Measurements from ENCODE around the gene TRABD.

The TRABD gene

GRCh38 chr22:50169181-50169759 is 16.4 kb upstream of the TRABD start:
- TF ChIP-seq, protein P1, sequence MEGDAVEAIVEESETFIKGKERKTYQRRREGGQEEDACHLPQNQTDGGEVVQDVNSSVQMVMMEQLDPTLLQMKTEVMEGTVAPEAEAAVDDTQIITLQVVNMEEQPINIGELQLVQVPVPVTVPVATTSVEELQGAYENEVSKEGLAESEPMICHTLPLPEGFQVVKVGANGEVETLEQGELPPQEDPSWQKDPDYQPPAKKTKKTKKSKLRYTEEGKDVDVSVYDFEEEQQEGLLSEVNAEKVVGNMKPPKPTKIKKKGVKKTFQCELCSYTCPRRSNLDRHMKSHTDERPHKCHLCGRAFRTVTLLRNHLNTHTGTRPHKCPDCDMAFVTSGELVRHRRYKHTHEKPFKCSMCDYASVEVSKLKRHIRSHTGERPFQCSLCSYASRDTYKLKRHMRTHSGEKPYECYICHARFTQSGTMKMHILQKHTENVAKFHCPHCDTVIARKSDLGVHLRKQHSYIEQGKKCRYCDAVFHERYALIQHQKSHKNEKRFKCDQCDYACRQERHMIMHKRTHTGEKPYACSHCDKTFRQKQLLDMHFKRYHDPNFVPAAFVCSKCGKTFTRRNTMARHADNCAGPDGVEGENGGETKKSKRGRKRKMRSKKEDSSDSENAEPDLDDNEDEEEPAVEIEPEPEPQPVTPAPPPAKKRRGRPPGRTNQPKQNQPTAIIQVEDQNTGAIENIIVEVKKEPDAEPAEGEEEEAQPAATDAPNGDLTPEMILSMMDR (conservative IDR thresholded peaks at IDR 0.05; ENCODE audit: low read depth, low read length): no peak
- Histone ChIP-seq H3K4me3 (IDR thresholded peaks at IDR 0.05; ENCODE audit: insufficient read depth, low read depth, low read length) (no peak overlapping the region), H3K4me2 (no peak overlapping the region; the same call in 1 of the 2 replicates), H2AFZ (ENCODE audit: low read depth) (no peak overlapping the region), H4K20me1 (ENCODE audit: insufficient read depth) (no peaks in the 10 kb centered on the region), H3K79me2 (ENCODE audit: insufficient read depth, low read depth) (no peaks in the 10 kb centered on the region), H3K36me3 (ENCODE audit: insufficient read depth) (no peaks in the 10 kb centered on the region), H3K27me3 (ENCODE audit: insufficient read depth, low read depth) (no peaks in the 10 kb centered on the region), H3K27ac (no peak overlapping the region), H3K9ac (peak overlapping the region; percentile 55; the same call in 1 of the 2 replicates), H3K4me1 (ENCODE audit: low read depth, poor library complexity, severe bottlenecking) (no peaks in the 10 kb centered on the region)

DNA sequence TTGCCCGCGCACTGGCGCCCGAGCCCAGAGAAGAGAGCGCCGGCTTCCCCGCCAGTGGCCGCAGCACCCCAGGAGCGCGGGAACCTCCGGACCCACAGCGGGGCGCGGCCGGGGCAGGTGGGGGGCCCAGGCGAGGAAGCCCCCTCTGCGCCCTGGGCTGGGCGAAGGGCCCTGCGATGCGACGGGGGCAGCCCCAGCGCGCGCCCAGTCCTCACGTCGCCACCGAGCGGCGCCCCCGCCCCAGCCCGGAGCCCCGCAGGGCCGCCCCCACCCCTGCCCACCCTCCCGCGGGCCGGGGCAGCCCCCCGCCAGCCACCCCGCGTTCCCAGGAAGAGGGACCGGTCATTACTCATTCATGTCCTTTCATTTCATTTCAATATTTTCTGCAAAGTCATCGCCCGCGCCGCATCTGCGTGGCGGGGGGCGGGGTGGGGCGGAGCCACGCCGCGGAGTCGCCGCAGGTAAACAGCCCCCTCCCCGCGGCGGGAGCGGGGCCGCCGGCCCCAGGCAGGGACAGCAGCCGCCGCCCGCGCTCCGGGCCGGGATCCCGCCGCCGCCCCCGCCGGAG is 15.9 kb upstream of the TRABD start:
- Histone ChIP-seq H3K27me3 (ENCODE audit: insufficient read depth, low read depth) (no peaks in the 10 kb centered on the region), H3K4me3 (IDR thresholded peaks at IDR 0.05; ENCODE audit: insufficient read depth, low read depth, low read length) (no peak overlapping the region), H2AFZ (ENCODE audit: low read depth) (no peak overlapping the region), H3K4me1 (ENCODE audit: low read depth, poor library complexity, severe bottlenecking) (no peaks in the 10 kb centered on the region), H3K4me2 (no peak overlapping the region), H3K9ac (peak overlapping the region; percentile 55; the same call in 1 of the 2 replicates), H3K27ac (no peak overlapping the region), H3K36me3 (ENCODE audit: insufficient read depth) (no peaks in the 10 kb centered on the region), H3K79me2 (ENCODE audit: insufficient read depth, low read depth) (no peaks in the 10 kb centered on the region), H4K20me1 (ENCODE audit: insufficient read depth) (no peaks in the 10 kb centered on the region)
- TF ChIP-seq, protein P1 (conservative IDR thresholded peaks at IDR 0.05; ENCODE audit: low read depth, low read length): no peak

- H3K9ac ChIP-seq: peak within 1 kb of the TSS; percentile 55; the same call in 1 of the 2 replicates
- no peaks in the 10 kb centered on the region for H3K27me3 ChIP-seq (ENCODE audit: insufficient read depth, low read depth)
- no peaks in the 10 kb centered on the region for H3K79me2 ChIP-seq (ENCODE audit: insufficient read depth, low read depth)
- H3K4me1 ChIP-seq (ENCODE audit: low read depth, poor library complexity, severe bottlenecking): no peaks in the 10 kb centered on the region
- H2AFZ ChIP-seq (ENCODE audit: low read depth): no peak within 1 kb of the TSS
- no peak within 1 kb of the TSS for H3K4me3 ChIP-seq (IDR thresholded peaks at IDR 0.05; ENCODE audit: insufficient read depth, low read depth, low read length)
- TF ChIP-seq, protein P1 (conservative IDR thresholded peaks at IDR 0.05; ENCODE audit: low read depth, low read length): no peak
- no peaks in the 10 kb centered on the region for H4K20me1 ChIP-seq (ENCODE audit: insufficient read depth)
- no peak within 1 kb of the TSS for H3K27ac ChIP-seq
- no peaks in the 10 kb centered on the region for H3K36me3 ChIP-seq (ENCODE audit: insufficient read depth)
- no peak within 1 kb of the TSS for H3K4me2 ChIP-seq
Observed at GRCh38 chr22:50170453-50171318, 15.0 kb upstream of the TRABD start, which contains the start of gene PANX2. Gene PANX2 (plus strand): TSS chr22:50170731. CDS start chr22:50170731, 0 bp downstream.

GRCh38 chr22:50171319-50171964 is 14.3 kb upstream of the TRABD start:
- Histone ChIP-seq H3K4me1 (ENCODE audit: low read depth, poor library complexity, severe bottlenecking) (no peaks in the 10 kb centered on the region), H3K27ac (no peak overlapping the region), H3K9ac (no peak overlapping the region), H3K36me3 (ENCODE audit: insufficient read depth) (no peaks in the 10 kb centered on the region), H3K4me2 (no peak overlapping the region), H3K4me3 (IDR thresholded peaks at IDR 0.05; ENCODE audit: insufficient read depth, low read depth, low read length) (no peak overlapping the region), H4K20me1 (ENCODE audit: insufficient read depth) (no peaks in the 10 kb centered on the region), H2AFZ (ENCODE audit: low read depth) (no peak overlapping the region), H3K79me2 (ENCODE audit: insufficient read depth, low read depth) (no peaks in the 10 kb centered on the region), H3K27me3 (ENCODE audit: insufficient read depth, low read depth) (no peaks in the 10 kb centered on the region)
- TF ChIP-seq, protein P1 (conservative IDR thresholded peaks at IDR 0.05; ENCODE audit: low read depth, low read length): no peak
